ENCODE results near the gene MPG.

DNA sequence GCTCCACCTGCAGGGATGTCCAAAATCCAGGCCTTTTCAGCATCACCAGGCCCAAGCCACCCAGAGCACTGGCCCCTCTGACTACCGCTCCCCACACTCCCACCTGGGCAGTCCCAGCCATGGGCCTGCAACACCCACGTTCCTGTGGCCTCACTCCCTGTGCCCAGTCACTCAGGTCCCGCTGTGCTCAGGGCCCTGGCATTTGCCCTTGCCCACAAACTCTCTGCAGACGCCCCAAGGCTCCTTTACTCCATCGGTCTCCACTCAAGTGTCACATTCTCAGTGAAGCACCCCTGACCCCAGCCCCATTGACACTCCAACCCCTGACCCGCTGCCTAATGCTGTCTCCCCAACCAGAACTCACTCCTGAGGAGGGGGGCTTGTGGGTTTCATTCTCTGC, 23.6 kb downstream of the MPG start:
- TF ChIP-seq CTCF (conservative IDR thresholded peaks at IDR 0.05) (no peak), ZFX (IDR thresholded peaks at IDR 0.05) (no peak)
